ENCODE data around the gene RNF214. TPM values are rescaled to one million over a fixed set of nuclear protein-coding genes. Genes with fewer than 3 reads are reported as not detected.
A peak's percentile ranks its signal among the peaks of the same experiment; 100 is the strongest.
"Not testable (repeated sequence)": the region's sequence is repeated elsewhere in the genome, so short reads cannot be mapped to it uniquely, and the experiment has no call there.

The RNF214 gene
- total RNA-seq, 1 donor from 2014 or later: 39.9 TPM

DNA sequence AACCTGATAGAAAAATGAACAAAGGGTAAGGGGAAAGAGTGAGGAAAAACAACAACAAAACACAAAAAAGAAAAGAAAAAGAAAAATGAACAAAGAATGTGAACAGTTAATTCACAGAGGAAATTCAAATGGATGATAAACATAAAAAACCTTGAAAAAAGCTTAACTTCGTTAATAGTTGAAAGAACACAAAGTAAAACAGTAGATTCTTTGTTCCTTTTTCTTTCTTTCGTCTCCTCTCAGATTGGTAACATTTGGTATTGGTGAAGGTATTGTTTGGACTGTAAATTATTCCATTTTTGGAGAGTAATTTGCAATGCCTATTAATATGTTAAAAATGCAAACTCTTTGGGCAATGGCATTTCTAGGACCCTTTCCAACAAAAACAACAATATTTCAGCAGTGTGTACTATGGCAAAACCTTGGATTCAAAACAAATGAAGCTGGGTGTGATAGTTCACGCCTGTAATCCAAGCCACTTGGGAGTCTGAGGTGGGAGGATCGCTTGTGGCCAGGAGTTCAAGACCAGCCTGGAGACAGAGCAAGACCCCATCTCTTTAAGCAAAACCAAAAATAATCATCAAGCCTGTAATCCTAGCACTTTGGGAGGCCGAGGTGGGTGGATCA lies 86.9 kb downstream of the RNF214 start:
- Mint-ChIP-seq H3K27ac (peak overlapping the region; percentile 15), H3K27me3 (ENCODE audit: low read depth) (no peaks in the 10 kb centered on the region), H3K4me1 (peaks cover 14% of the 10 kb centered on the region), H3K9me3 (peaks cover 4% of the 10 kb centered on the region), H3K4me3 (no peak overlapping the region), H3K36me3 (peaks cover 3% of the 10 kb centered on the region)
- TF ChIP-seq, protein P1, sequence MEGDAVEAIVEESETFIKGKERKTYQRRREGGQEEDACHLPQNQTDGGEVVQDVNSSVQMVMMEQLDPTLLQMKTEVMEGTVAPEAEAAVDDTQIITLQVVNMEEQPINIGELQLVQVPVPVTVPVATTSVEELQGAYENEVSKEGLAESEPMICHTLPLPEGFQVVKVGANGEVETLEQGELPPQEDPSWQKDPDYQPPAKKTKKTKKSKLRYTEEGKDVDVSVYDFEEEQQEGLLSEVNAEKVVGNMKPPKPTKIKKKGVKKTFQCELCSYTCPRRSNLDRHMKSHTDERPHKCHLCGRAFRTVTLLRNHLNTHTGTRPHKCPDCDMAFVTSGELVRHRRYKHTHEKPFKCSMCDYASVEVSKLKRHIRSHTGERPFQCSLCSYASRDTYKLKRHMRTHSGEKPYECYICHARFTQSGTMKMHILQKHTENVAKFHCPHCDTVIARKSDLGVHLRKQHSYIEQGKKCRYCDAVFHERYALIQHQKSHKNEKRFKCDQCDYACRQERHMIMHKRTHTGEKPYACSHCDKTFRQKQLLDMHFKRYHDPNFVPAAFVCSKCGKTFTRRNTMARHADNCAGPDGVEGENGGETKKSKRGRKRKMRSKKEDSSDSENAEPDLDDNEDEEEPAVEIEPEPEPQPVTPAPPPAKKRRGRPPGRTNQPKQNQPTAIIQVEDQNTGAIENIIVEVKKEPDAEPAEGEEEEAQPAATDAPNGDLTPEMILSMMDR (IDR thresholded peaks at IDR 0.05; ENCODE audit: unreplicated experiment): no peak
- DNase-seq (ENCODE audit: low spot score in 2 of 2, unreplicated experiment in 2 of 2): no peak

DNA sequence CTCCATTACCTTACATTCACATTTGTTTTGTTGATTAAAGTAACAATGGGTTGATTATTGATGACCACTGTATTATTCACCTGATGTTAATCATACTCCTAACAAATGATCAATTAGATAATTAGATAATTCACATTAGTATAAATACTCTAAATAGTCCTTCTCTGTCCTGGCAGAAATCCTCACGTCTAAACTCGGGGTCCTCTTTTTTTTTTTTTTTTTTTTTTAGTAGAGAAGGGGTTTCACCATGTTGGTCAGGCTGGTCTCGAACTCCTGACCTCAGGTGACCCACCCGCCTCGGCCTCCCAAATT lies 94.7 kb downstream of the RNF214 start:
- not testable (repeated sequence) for H3K4me3 Mint-ChIP-seq; DNase-seq (ENCODE audit: low spot score in 2 of 2, unreplicated experiment in 2 of 2); H3K27ac Mint-ChIP-seq; H3K27me3 Mint-ChIP-seq (ENCODE audit: low read depth); H3K36me3 Mint-ChIP-seq; H3K9me3 Mint-ChIP-seq; H3K4me1 Mint-ChIP-seq

DNA sequence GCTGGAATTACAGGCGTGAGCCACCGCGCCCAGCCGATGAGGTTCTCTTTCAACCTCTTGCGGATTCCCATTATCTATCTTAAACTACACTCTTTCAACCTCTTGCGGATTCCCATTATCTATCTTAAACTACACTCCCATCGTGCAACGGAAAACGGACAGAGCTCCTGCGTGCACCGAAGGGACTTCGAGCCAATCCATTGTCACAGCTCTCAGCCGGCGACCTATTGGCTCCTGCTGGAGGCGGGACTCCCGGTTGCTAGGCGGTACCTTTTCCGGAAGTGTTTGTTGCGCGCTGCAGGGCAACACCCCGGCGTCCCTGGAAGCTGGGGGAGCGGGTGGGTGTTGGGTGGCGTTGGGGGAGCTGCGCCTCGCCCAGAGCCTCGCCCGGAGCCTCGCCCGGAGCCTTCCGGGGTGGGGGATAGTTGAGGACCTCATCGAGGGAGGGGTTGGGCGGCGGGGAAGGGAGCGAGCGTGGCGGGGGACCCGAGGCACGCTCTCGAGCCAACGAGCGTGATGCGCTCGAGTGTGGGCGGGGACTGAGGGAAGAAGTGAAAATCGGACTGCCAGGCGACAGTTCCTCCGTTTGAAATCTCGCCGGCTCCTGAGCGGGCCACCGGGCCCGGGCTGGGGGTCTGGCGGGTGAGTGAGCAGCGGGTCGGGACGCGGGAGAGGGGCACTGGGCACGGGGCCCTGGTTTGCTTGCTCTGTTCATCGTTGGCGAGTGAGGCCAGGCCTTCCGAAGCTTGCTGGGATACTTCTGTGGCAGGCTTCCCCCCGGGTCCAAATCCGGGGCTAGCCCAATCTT lies 95.3 kb downstream of the RNF214 start, which contains the start of gene CEP164:
CEP164 (plus strand) TSS at position 288 of the 808 bp plus-strand sequence. CDS start 10,733 bp downstream, outside the sequence.
- Mint-ChIP-seq H3K27ac (no peak within 1 kb of the TSS), H3K36me3 (peaks cover 3% of the 10 kb centered on the region), H3K4me3 (peak within 1 kb of the TSS; percentile 41), H3K4me1 (peaks cover 3% of the 10 kb centered on the region), H3K27me3 (ENCODE audit: low read depth) (no peaks in the 10 kb centered on the region), H3K9me3 (peaks cover 4% of the 10 kb centered on the region)
- TF ChIP-seq, protein P1 (IDR thresholded peaks at IDR 0.05; ENCODE audit: unreplicated experiment): no peak
- DNase-seq (ENCODE audit: low spot score in 2 of 2, unreplicated experiment in 2 of 2): peak; percentile 80 to 91

DNA sequence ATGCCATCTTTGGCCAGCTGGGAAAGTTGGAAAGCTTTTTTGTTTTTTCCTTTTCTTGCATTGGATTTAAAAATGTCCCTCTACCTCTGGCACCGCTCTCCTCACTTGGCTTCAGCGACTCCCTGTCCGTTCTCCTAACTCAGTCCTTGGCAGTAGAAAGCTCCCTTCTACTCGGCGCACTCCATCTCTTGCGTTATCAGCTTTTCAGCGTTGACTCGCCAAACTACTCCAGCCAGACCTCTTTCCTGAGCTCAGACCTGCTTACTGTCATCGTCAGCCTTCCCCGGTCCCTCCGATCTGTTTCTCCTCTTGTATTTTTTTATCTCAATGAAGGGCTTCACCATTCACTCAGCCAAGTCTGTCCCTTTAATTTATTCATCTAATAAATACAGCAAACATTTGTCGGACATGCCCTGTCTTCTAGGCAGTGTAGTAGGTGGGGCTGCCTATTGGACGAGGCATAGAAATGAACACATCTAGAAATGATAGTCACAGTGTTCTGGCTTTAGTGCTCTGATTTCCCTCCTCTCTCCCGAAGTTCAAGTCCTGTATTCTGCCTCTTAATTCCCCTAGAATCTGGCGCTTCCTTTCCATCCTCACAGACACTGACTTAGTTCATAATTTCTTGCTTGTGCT lies 96.0 kb downstream of the RNF214 start:
- Mint-ChIP-seq H3K27me3 (ENCODE audit: low read depth) (no peaks in the 10 kb centered on the region), H3K27ac (no peak overlapping the region), H3K4me1 (peaks cover 3% of the 10 kb centered on the region), H3K36me3 (no peaks in the 10 kb centered on the region), H3K9me3 (no peaks in the 10 kb centered on the region), H3K4me3 (no peak overlapping the region)
- TF ChIP-seq, protein P1 (IDR thresholded peaks at IDR 0.05; ENCODE audit: unreplicated experiment): no peak
- no peak for DNase-seq (ENCODE audit: low spot score in 2 of 2, unreplicated experiment in 2 of 2)

DNA sequence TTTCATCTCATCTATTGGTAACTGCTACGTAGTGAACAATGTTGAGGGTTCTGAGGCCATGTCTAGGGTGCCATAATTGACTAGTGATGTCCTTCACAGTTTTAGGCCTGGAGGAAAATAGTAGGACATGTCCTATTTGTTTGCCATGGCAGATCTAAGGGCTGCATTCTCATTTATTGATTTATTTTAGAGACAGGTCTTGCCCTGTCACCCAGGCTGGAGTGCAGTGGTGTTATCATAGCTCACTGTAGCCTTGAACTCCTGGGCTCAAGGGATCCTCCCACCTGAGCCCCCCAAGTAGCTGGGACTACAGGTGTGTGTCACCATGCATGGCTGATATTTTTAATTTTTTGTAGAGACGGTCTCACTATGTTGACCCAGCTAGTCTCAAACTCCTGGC lies 100.4 kb downstream of the RNF214 start:
- peaks cover 3% of the 10 kb centered on the region for H3K4me1 Mint-ChIP-seq
- no peak overlapping the region for H3K27ac Mint-ChIP-seq
- TF ChIP-seq, protein P1 (IDR thresholded peaks at IDR 0.05; ENCODE audit: unreplicated experiment): no peak
- no peaks in the 10 kb centered on the region for H3K27me3 Mint-ChIP-seq (ENCODE audit: low read depth)
- H3K4me3 Mint-ChIP-seq: no peak overlapping the region
- DNase-seq (ENCODE audit: low spot score in 2 of 2, unreplicated experiment in 2 of 2): no peak
- no peaks in the 10 kb centered on the region for H3K9me3 Mint-ChIP-seq
- H3K36me3 Mint-ChIP-seq: peaks cover 9% of the 10 kb centered on the region

DNA sequence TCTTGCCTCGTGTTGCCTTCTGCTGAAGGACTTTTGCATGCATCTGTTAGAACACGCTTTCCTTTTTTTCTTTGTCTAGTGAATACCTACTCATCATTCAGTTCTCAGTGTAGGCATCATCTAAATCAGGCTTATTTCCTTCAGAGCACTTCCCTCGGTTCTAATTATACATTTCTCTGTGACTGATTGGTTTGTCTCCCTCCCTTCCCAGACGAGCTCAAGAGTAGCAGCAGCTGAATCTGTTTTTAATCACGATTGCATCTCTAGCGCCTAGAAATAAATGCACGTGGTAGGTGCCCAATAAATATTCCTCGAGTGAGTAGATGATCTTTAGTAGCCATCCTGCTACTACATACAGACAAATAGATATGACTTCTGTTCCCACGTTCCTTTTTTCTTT lies 101.4 kb downstream of the RNF214 start:
- Mint-ChIP-seq H3K27me3 (ENCODE audit: low read depth) (no peaks in the 10 kb centered on the region), H3K27ac (no peak overlapping the region), H3K9me3 (no peaks in the 10 kb centered on the region), H3K4me1 (peaks cover 3% of the 10 kb centered on the region), H3K36me3 (peaks cover 15% of the 10 kb centered on the region), H3K4me3 (no peak overlapping the region)
- TF ChIP-seq, protein P1 (IDR thresholded peaks at IDR 0.05; ENCODE audit: unreplicated experiment): no peak
- no peak for DNase-seq (ENCODE audit: low spot score in 2 of 2, unreplicated experiment in 2 of 2)
